ENCODE results near the gene FLVCR1.

FLVCR1 gene

DNA sequence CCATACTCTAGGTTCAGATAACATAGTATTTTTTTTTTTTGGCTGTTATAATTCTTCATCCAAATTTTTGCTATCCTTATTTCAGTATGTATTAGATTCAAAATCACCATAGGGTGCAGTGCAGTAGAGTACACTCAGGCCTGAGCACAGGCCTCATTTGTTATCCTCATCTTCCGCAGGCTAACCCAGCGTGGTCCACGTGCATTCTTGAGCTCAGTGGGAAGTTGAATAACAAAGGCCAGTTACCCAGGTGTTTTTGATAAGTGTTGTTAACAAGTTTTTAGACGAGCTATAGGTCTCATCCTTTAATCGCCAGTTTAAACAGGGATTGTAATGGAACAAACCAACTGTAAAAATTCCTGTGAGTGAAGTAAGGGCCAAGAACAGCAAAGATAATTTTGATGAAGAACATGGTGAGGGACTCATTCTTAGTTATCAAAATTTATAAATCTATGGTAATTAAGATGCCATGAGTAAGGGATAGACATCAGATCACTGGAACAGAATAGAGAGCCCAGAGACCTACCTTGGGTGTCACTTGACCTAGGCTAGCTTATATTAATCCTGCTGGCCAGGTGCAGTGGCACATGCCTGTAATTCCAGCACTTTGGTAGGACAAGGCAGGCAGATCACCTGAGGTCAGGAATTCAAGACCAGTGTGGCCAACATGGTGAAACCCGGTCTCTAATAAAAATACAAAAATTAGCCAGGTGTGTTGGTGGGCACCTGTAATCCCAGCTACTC lies 22.0 kb downstream of the FLVCR1 start:
- TF ChIP-seq, protein P1, sequence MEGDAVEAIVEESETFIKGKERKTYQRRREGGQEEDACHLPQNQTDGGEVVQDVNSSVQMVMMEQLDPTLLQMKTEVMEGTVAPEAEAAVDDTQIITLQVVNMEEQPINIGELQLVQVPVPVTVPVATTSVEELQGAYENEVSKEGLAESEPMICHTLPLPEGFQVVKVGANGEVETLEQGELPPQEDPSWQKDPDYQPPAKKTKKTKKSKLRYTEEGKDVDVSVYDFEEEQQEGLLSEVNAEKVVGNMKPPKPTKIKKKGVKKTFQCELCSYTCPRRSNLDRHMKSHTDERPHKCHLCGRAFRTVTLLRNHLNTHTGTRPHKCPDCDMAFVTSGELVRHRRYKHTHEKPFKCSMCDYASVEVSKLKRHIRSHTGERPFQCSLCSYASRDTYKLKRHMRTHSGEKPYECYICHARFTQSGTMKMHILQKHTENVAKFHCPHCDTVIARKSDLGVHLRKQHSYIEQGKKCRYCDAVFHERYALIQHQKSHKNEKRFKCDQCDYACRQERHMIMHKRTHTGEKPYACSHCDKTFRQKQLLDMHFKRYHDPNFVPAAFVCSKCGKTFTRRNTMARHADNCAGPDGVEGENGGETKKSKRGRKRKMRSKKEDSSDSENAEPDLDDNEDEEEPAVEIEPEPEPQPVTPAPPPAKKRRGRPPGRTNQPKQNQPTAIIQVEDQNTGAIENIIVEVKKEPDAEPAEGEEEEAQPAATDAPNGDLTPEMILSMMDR (IDR thresholded peaks at IDR 0.05; ENCODE audit: insufficient read depth, low read length, poor library complexity, severe bottlenecking): no peak
- no peak for TF ChIP-seq EZH2phosphoT487 (conservative IDR thresholded peaks at IDR 0.05; ENCODE audit: low read length)
- Histone ChIP-seq H3F3A (ENCODE audit: insufficient read depth) (no peaks in the 10 kb centered on the region), H3K9me2 (replicated peaks; ENCODE audit: insufficient read depth, low read length) (no peaks in the 10 kb centered on the region), H3K79me2 (ENCODE audit: insufficient read depth, low read length) (no peaks in the 10 kb centered on the region), H3K27me3 (ENCODE audit: low read length) (no peaks in the 10 kb centered on the region), H3K9ac (ENCODE audit: low read length) (no peak overlapping the region), H3K4me3 (ENCODE audit: insufficient read depth, low read length, poor library complexity, severe bottlenecking) (no peak overlapping the region), H3K36me3 (ENCODE audit: low read length) (peaks cover 28% of the 10 kb centered on the region; the same call in 1 of the 2 replicates), H4K20me1 (ENCODE audit: low read depth, low read length) (no peaks in the 10 kb centered on the region), H3K9me3 (ENCODE audit: insufficient read depth, low read length) (no peaks in the 10 kb centered on the region), H2AFZ (ENCODE audit: low read depth, low read length, severe bottlenecking) (no peak overlapping the region), H3K4me2 (ENCODE audit: low read depth, low read length, poor library complexity, severe bottlenecking) (no peak overlapping the region), H3K27ac (ENCODE audit: low read depth, low read length) (no peak overlapping the region)

DNA sequence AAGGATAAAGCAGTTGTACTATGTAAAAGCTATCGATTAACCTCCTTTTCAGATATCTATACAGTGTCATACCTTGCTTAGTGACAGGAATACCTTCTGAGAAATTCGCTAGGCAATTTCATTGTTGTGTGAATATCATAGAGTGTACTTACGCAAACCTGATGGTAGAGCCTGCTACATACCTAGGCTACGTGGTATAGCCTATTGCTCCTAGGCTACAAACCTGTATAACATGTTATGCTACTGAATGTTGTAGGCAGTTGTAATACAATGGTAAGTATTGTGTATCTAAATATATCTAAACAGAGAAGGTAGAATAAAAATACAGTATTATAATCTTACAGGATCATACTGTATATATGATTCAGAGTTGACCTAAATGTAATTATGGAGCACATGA lies 26.5 kb downstream of the FLVCR1 start:
- Histone ChIP-seq H3K9me3 (ENCODE audit: insufficient read depth, low read length) (no peaks in the 10 kb centered on the region), H4K20me1 (ENCODE audit: low read depth, low read length) (no peaks in the 10 kb centered on the region), H3K79me2 (ENCODE audit: insufficient read depth, low read length) (no peaks in the 10 kb centered on the region), H3K27ac (ENCODE audit: low read depth, low read length) (no peak overlapping the region), H2AFZ (ENCODE audit: low read depth, low read length, severe bottlenecking) (no peak overlapping the region), H3K36me3 (ENCODE audit: low read length) (peaks cover 39% of the 10 kb centered on the region; the same call in 1 of the 2 replicates), H3K4me3 (ENCODE audit: insufficient read depth, low read length, poor library complexity, severe bottlenecking) (no peak overlapping the region), H3K4me2 (ENCODE audit: low read depth, low read length, poor library complexity, severe bottlenecking) (no peak overlapping the region), H3K9ac (ENCODE audit: low read length) (no peak overlapping the region), H3F3A (ENCODE audit: insufficient read depth) (no peaks in the 10 kb centered on the region), H3K9me2 (replicated peaks; ENCODE audit: insufficient read depth, low read length) (no peaks in the 10 kb centered on the region), H3K27me3 (ENCODE audit: low read length) (no peaks in the 10 kb centered on the region)
- no peak for TF ChIP-seq EZH2phosphoT487 (conservative IDR thresholded peaks at IDR 0.05; ENCODE audit: low read length)
- TF ChIP-seq, protein P1 (IDR thresholded peaks at IDR 0.05; ENCODE audit: insufficient read depth, low read length, poor library complexity, severe bottlenecking): no peak

DNA sequence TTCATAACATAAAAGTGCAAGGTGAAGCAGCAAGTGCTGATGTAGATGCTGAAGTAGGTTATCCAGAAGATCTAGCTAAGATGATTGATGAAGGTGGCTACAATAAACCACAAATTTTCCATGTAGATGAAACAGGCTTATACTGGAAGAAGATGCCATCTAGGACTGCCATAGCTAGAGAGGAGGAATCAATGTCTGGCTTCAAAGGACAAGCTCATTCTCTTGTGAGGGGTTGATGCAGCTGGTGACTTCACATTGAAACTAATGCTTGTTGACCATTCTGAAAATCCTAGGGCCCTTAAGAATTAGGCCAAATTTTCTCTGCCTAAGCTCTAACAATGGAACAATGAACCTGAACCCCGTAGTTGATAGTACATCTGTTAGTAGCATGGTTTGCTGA lies 34.0 kb downstream of the FLVCR1 start:
- H3K27me3 ChIP-seq (ENCODE audit: low read length): no peaks in the 10 kb centered on the region
- H2AFZ ChIP-seq (ENCODE audit: low read depth, low read length, severe bottlenecking): no peak overlapping the region
- no peaks in the 10 kb centered on the region for H3F3A ChIP-seq (ENCODE audit: insufficient read depth)
- no peak for TF ChIP-seq EZH2phosphoT487 (conservative IDR thresholded peaks at IDR 0.05; ENCODE audit: low read length)
- TF ChIP-seq, protein P1 (IDR thresholded peaks at IDR 0.05; ENCODE audit: insufficient read depth, low read length, poor library complexity, severe bottlenecking): no peak
- H3K9me2 ChIP-seq (replicated peaks; ENCODE audit: insufficient read depth, low read length): no peaks in the 10 kb centered on the region
- no peak overlapping the region for H3K9ac ChIP-seq (ENCODE audit: low read length)
- H3K36me3 ChIP-seq (ENCODE audit: low read length): peaks cover 41% of the 10 kb centered on the region
- no peaks in the 10 kb centered on the region for H3K9me3 ChIP-seq (ENCODE audit: insufficient read depth, low read length)
- H4K20me1 ChIP-seq (ENCODE audit: low read depth, low read length): no peaks in the 10 kb centered on the region
- no peaks in the 10 kb centered on the region for H3K79me2 ChIP-seq (ENCODE audit: insufficient read depth, low read length)
- no peak overlapping the region for H3K4me2 ChIP-seq (ENCODE audit: low read depth, low read length, poor library complexity, severe bottlenecking)
- no peak overlapping the region for H3K27ac ChIP-seq (ENCODE audit: low read depth, low read length)
- no peak overlapping the region for H3K4me3 ChIP-seq (ENCODE audit: insufficient read depth, low read length, poor library complexity, severe bottlenecking)

Measured in SU-DHL-6 (cell line).